Measurements from ENCODE around the gene KRTAP9-2. TPM values are rescaled to one million over a fixed set of nuclear protein-coding genes. Genes with fewer than 3 reads are reported as not detected.

Gene KRTAP9-2
- total and polyA plus RNA-seq, 2 donors (not counting 3 experiments of a cell fraction or from before 2014, with no cell fraction given): not detected

GRCh38 chr17:41258406-41258805, 32.0 kb downstream of the KRTAP9-2 start:
- BruUV-seq (replicated peaks): no TSS peak
- dilution Hi-C loops (cut with MboI; ENCODE audit: extremely low pct_ligation_motif_present, low sequenced_read_pairs): no loop called here
- FAIRE-seq: no peak

GRCh38 chr17:41263212-41263611, 36.8 kb downstream of the KRTAP9-2 start:
- CTCF ChIA-PET: no interaction called here
- TF ChIP-seq CTCF (IDR thresholded peaks at IDR 0.05; ENCODE audit: extremely low read depth in 1 of 2, insufficient read depth in 1 of 2, low read depth in 1 of 2, low read length in 2 of 2) (no peak), MYC (IDR thresholded peaks at IDR 0.05; ENCODE audit: low read depth, low read length) (no peak), POLR2A (IDR thresholded peaks at IDR 0.05; ENCODE audit: low read depth, low read length) (no peak), FOS (IDR thresholded peaks at IDR 0.05; ENCODE audit: borderline replicate concordance, insufficient read depth, low read length) (no peak)
- no peak overlapping the region for H3K4me2 ChIP-seq (ENCODE audit: insufficient read depth, low read length)

More at GRCh38 chr17:41258406-41258805, 32.0 kb downstream of the KRTAP9-2 start:
- Histone ChIP-seq H3K36me3 (ENCODE audit: control insufficient read depth in 2 of 2, extremely low read depth in 1 of 2, insufficient read depth in 2 of 2, low read length in 2 of 2) (no peaks in the 10 kb centered on the region), H3K4me3 (replicated peaks in 1 of 3; ENCODE audit: insufficient read depth in 1 of 3, low read depth in 1 of 3, low read length in 3 of 3) (no peak overlapping the region), H3K4me2 (ENCODE audit: insufficient read depth, low read length) (no peak overlapping the region), H3K79me2 (ENCODE audit: control insufficient read depth, insufficient read depth, low read length) (no peaks in the 10 kb centered on the region), H3K9me3 (replicated peaks; ENCODE audit: control insufficient read depth, insufficient read depth, low read length) (no peaks in the 10 kb centered on the region), H3K9ac (replicated peaks; ENCODE audit: extremely low read depth, insufficient read depth, low read length) (no peak overlapping the region), H4K20me1 (replicated peaks; ENCODE audit: control insufficient read depth, extremely low read depth, insufficient read depth, low read length) (no peaks in the 10 kb centered on the region), H3K27me3 (ENCODE audit: control insufficient read depth in 2 of 2, insufficient read depth in 2 of 2, low read length in 2 of 2) (no peaks in the 10 kb centered on the region), H3K4me1 (ENCODE audit: control insufficient read depth, extremely low read depth, insufficient read depth, low read length) (no peaks in the 10 kb centered on the region), H2AFZ (ENCODE audit: low read depth, low read length) (no peak overlapping the region), H3K27ac (ENCODE audit: insufficient read depth, low read depth, low read length) (no peak overlapping the region), H3K9me1 (replicated peaks; ENCODE audit: control insufficient read depth, extremely low read depth, insufficient read depth, low read length) (no peaks in the 10 kb centered on the region)
- DNase-seq (ENCODE audit: low read depth, low spot score): peak; percentile 0
- ChIA-PET POLR2A (no interaction called here), CTCF (no interaction called here)
- TF ChIP-seq MAX (IDR thresholded peaks at IDR 0.05; ENCODE audit: insufficient read depth, insufficient read length) (no peak), FOS (IDR thresholded peaks at IDR 0.05; ENCODE audit: borderline replicate concordance, insufficient read depth, low read length) (no peak), POLR2A (IDR thresholded peaks at IDR 0.05; ENCODE audit: low read depth, low read length) (no peak), JUN (IDR thresholded peaks at IDR 0.05; ENCODE audit: borderline replicate concordance, insufficient read depth, insufficient read length, low read depth) (no peak)
- intact Hi-C loops (cut with micrococcal nuclease): no loop called here

More at GRCh38 chr17:41263212-41263611, 36.8 kb downstream of the KRTAP9-2 start:
- Histone ChIP-seq H3K36me3 (ENCODE audit: control insufficient read depth in 2 of 2, extremely low read depth in 1 of 2, insufficient read depth in 2 of 2, low read length in 2 of 2) (no peaks in the 10 kb centered on the region), H3K79me2 (ENCODE audit: control insufficient read depth, insufficient read depth, low read length) (no peaks in the 10 kb centered on the region), H3K4me1 (ENCODE audit: control insufficient read depth, extremely low read depth, insufficient read depth, low read length) (no peaks in the 10 kb centered on the region), H3K9me1 (replicated peaks; ENCODE audit: control insufficient read depth, extremely low read depth, insufficient read depth, low read length) (no peaks in the 10 kb centered on the region), H3K9ac (replicated peaks; ENCODE audit: extremely low read depth, insufficient read depth, low read length) (no peak overlapping the region), H3K27ac (ENCODE audit: insufficient read depth, low read depth, low read length) (no peak overlapping the region), H2AFZ (ENCODE audit: low read depth, low read length) (no peak overlapping the region), H3K9me3 (replicated peaks; ENCODE audit: control insufficient read depth, insufficient read depth, low read length) (no peaks in the 10 kb centered on the region), H4K20me1 (replicated peaks; ENCODE audit: control insufficient read depth, extremely low read depth, insufficient read depth, low read length) (no peaks in the 10 kb centered on the region), H3K27me3 (ENCODE audit: control insufficient read depth in 2 of 2, insufficient read depth in 2 of 2, low read length in 2 of 2) (no peaks in the 10 kb centered on the region), H3K4me3 (replicated peaks in 1 of 3; ENCODE audit: insufficient read depth in 1 of 3, low read depth in 1 of 3, low read length in 3 of 3) (no peak overlapping the region)
- dilution Hi-C loops (cut with MboI; ENCODE audit: extremely low pct_ligation_motif_present, low sequenced_read_pairs) (no loop called here), intact Hi-C loops (cut with micrococcal nuclease) (no loop called here)
- POLR2A ChIA-PET: no interaction called here
- BruUV-seq (replicated peaks): no TSS peak
- FAIRE-seq (no peak), DNase-seq (ENCODE audit: low read depth, low spot score) (no peak)
